Activated CD8-positive, alpha-beta memory T cell treated with anti-CD3 and anti-CD28 coated beads, Interleukin-2, amount 10 ng/mL, durations not matched to agents 7 days and 5 days (primary cell): ENCODE measurements around the gene SNCG. TPM values are rescaled to one million over a fixed set of nuclear protein-coding genes. Genes with fewer than 3 reads are reported as not detected.
"Not testable (repeated sequence)": the region's sequence is repeated elsewhere in the genome, so short reads cannot be mapped to it uniquely, and the experiment has no call there.

Source experiments
- ATAC-seq: fragments of 150-1000 bp; cut with Tn5 transposase; one replicate; pipeline ENCODE4 v1.10.0; 2021; ENCODE audit warnings: moderate library complexity
- CTCF ChIA-PET: fragments of 350-600 bp; sonication (Branson Sonifier 250); formaldehyde crosslinking; loops from one replicate; lab custom pipeline; 2021; ENCODE audit warnings: antibody characterized with exemption; lab: Charles Lee
- DNase-seq: peaks from one replicate; pipeline ENCODE4 v3.0.0-alpha.2; 2020
- H3K27ac Mint-ChIP-seq: one replicate; pipeline ENCODE4 v1.8.0; 2021; ENCODE audit warnings: mild to moderate bottlenecking, mixed read lengths
- H3K27me3 Mint-ChIP-seq: one replicate; pipeline ENCODE4 v1.8.0; 2021; ENCODE audit warnings: mixed read lengths
- H3K36me3 Mint-ChIP-seq: one replicate; pipeline ENCODE4 v1.8.0; 2021; ENCODE audit warnings: mild to moderate bottlenecking, mixed read lengths
- H3K4me1 Mint-ChIP-seq: one replicate; pipeline ENCODE4 v1.8.0; 2021; ENCODE audit warnings: mixed read lengths
- H3K4me3 Mint-ChIP-seq: one replicate; pipeline ENCODE4 v1.8.0; 2021; ENCODE audit warnings: mild to moderate bottlenecking, moderate library complexity, mixed read lengths
- H3K9me3 Mint-ChIP-seq: one replicate; pipeline ENCODE4 v1.8.0; 2022; ENCODE audit warnings: low read depth, mixed read lengths
- total RNA-seq, 2 experiments: library from RNA; stranded (reverse); gene quantifications; one replicate each; pipeline ENCODE4 v1.2.3, GENCODE V29; 2021

The SNCG gene
- total RNA-seq, 2 experiments from 2014 or later = not detected

DNA sequence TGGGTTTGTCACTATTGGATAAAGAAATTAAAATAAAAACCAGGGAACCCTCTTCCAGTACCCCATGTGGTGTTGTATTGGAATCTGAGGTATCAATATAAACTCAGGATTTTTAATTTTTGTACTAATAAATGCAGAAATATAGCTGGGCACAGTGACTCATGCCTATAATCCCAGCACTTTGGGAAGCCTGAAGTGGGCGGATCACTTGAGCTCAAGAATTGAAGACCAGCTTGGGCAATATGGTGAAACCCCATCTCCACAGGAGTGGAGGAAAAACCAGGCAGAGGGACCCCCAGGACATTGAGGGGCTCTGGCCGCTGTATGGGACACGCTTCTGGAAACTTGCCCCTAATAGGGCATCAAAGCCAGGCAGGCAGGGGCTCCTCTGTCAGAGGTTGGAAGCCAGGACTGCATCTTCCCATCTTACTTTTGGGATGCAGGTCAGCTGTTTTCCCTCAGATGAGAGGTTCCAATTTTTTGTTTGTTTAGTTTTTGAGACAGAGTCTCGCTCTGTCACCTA lies 21.0 kb downstream of the SNCG start:
- Mint-ChIP-seq H3K27ac (no peak overlapping the region), H3K36me3 (no peaks in the 10 kb centered on the region), H3K4me1 (no peaks in the 10 kb centered on the region), H3K9me3 (no peaks in the 10 kb centered on the region), H3K27me3 (peaks cover 25% of the 10 kb centered on the region), H3K4me3 (no peak overlapping the region)
- CTCF ChIA-PET = no interaction called here
- DNase-seq = no peak
- no peak for ATAC-seq

DNA sequence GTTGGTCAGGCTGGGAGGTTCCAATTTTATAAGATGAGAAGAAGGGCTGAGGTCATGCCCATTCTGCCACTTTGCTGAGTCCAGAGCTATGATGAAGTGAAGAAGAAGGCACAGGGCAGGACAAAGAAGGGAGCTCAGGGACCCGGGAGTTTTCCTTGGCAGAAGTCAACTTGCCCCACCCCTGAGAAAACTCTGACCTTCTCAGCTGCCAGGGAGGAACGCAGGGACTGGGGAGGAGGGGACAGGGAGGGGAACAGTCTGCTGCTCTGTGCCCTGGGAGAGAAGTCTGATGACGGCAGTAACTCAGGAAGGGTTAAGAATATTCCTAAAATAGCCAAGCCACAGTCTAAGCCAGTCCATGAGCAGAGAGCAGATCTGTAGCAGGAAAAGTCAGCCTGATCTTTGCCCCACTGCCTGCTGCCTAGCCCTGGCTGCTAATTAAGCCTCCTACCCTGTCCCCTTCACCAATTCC lies 21.6 kb downstream of the SNCG start:
- no peak for DNase-seq
- CTCF ChIA-PET = interaction anchor here (0.6 kb wide), 1 partner anchor 41 kb away, joined by 3 read pairs; no protein-coding TSS in a partner anchor
- Mint-ChIP-seq H3K4me3 (no peak overlapping the region), H3K27ac (no peak overlapping the region), H3K27me3 (peaks cover 25% of the 10 kb centered on the region), H3K9me3 (no peaks in the 10 kb centered on the region), H3K4me1 (no peaks in the 10 kb centered on the region), H3K36me3 (no peaks in the 10 kb centered on the region)
- ATAC-seq = no peak

DNA sequence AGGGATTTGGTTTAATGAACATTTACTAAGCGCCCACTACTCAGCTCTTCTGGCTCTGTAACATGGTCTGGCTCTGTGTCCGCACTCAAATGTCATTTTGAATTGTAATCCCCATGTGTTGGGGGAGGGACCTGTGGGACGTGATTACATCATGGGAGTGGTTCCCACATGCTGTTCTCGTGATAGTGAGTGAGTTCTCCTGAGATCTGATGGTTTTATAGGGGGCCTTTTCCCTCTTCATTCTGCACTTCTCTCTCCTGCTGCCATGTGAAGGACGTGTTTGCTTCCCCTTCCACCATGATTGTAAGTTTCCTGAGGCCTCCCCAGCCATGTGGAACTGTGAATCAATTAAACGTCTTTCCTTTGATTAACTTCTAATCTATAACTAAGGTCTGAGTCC lies 22.6 kb downstream of the SNCG start:
- DNase-seq, H3K36me3 Mint-ChIP-seq, H3K4me1 Mint-ChIP-seq, CTCF ChIA-PET, H3K4me3 Mint-ChIP-seq, ATAC-seq, H3K27ac Mint-ChIP-seq, H3K9me3 Mint-ChIP-seq: not testable (repeated sequence)
- H3K27me3 Mint-ChIP-seq = peaks cover 25% of the 10 kb centered on the region

DNA sequence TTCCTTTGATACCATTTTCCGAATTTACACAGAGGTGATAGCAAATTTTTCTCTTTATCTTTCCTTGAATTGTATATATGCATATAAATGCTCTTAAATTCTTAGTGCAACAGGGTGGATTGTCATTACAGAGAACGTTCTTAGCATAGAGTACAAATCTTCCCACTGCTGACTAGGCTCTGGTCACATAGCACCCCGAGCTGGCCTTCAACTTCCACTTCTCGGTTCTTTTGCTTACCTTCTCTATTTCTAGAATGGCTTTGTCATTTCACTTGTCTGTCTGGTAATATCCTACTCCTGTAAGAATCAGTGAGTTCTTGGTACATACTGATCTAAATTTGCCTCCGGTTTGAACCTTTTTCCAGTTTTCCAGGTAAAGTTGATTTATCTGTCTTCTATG lies 23.3 kb downstream of the SNCG start:
- Mint-ChIP-seq H3K27me3 (peaks cover 25% of the 10 kb centered on the region), H3K36me3 (no peaks in the 10 kb centered on the region), H3K27ac (no peak overlapping the region), H3K9me3 (no peaks in the 10 kb centered on the region), H3K4me3 (no peak overlapping the region), H3K4me1 (no peaks in the 10 kb centered on the region)
- CTCF ChIA-PET = no interaction called here
- ATAC-seq (no peak), DNase-seq (no peak)

DNA sequence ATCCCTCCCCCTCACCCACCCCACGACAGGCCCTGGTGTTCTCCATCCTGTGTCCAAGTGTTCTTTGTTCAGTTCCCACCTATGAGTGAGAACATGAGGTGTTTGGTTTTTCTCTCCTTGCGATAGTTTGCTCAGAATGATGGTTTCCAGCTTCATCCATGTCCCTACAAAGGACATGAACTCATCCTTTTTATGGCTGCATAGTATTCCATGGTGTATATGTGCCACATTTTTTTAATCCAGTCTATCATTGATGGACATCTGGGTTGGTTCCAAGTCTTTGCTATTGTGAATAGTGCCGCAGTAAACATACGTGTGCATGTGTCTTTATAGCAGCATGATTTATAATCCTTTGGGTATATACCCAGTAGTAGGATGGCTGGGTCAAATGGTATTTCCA lies 26.1 kb downstream of the SNCG start:
- H3K4me1 Mint-ChIP-seq, CTCF ChIA-PET, H3K4me3 Mint-ChIP-seq, ATAC-seq, H3K36me3 Mint-ChIP-seq, H3K27ac Mint-ChIP-seq, H3K9me3 Mint-ChIP-seq, DNase-seq: not testable (repeated sequence)
- peaks cover 39% of the 10 kb centered on the region for H3K27me3 Mint-ChIP-seq

DNA sequence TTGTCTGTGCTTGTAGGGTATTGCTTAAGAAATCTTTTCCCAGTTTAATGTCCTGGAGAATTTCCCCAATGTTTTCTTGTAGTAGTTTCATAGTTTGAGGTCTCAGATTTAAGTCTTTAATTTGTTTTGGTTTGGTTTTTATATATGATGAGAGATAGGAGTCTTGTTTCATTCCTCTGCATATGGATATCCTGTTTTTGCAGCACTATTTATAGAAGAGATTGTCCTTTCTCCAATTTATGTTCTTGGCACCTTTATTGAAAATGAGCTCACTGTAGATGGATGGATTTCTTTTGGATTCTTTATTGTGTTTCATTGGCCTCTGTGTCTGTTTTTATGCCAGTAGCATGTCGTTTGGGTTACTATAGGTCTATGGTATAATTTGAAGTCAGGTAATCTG lies 30.1 kb downstream of the SNCG start:
- DNase-seq (no peak), ATAC-seq (no peak)
- H3K4me3 Mint-ChIP-seq = no peak overlapping the region
- H3K27me3 Mint-ChIP-seq = peaks cover 30% of the 10 kb centered on the region
- no peak overlapping the region for H3K27ac Mint-ChIP-seq
- H3K9me3 Mint-ChIP-seq = no peaks in the 10 kb centered on the region
- CTCF ChIA-PET = interaction anchor here (1.1 kb wide), 1 partner anchor 50 kb away, joined by 7 read pairs; no protein-coding TSS in a partner anchor
- H3K4me1 Mint-ChIP-seq = no peaks in the 10 kb centered on the region
- no peaks in the 10 kb centered on the region for H3K36me3 Mint-ChIP-seq

DNA sequence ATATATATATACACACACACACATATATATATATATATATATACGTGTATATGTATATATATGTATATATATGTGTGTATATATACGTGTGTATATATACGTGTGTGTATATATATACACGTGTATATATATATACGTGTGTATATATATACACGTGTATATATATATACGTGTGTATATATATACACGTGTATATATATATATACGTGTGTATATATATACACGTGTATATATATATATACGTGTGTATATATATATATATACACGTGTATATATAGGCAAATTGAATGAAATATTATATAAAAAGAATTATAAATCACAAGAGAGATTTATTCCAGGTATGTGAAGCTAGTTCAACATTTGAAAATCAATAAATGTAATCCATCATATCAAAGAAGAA lies 33.0 kb downstream of the SNCG start:
- DNase-seq, CTCF ChIA-PET, H3K36me3 Mint-ChIP-seq, H3K9me3 Mint-ChIP-seq, H3K4me3 Mint-ChIP-seq, H3K4me1 Mint-ChIP-seq, H3K27ac Mint-ChIP-seq, ATAC-seq: not testable (repeated sequence)
- peaks cover 28% of the 10 kb centered on the region for H3K27me3 Mint-ChIP-seq

DNA sequence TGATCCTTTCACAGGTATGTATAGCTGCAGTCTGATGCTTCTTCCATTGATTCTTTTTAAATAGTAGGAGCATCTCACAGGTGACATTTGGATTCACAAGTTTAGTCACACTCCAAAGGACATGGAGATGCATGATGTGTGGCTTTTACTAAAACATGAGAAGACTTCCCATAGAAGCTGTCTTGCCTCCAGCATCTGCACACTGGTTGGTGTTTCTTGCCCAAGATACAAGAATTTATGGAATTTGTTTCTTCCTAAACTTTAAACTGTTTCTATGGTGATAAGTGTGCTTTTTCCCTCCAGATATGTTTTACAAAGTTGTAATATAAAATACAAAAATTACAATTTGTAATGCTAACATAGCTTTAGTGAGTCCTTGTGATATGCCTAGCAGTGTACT lies 34.1 kb downstream of the SNCG start:
- Mint-ChIP-seq H3K27ac (no peak overlapping the region), H3K4me3 (no peak overlapping the region), H3K36me3 (no peaks in the 10 kb centered on the region), H3K4me1 (no peaks in the 10 kb centered on the region), H3K9me3 (no peaks in the 10 kb centered on the region), H3K27me3 (peaks cover 28% of the 10 kb centered on the region)
- CTCF ChIA-PET = no interaction called here
- ATAC-seq = no peak
- DNase-seq = no peak

DNA sequence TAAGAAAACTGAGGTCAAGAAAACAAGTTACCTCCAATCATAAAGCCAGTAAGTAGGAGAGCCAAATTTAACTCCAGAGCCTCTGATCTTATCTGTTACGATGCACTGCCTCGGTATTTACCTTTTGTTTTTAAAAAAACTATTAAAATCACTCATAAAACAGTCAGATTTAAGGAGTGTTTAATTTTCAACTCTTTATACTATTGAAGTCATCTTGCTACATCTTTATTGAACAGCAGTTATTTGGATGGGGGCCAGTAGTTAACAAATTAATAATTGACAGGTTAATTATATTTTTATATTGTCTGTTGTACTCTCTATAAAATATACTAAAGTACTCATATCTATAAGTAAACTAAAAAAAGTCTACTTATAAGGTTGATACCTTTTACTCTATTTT lies 34.5 kb downstream of the SNCG start:
- no peak for ATAC-seq
- Mint-ChIP-seq H3K4me1 (no peaks in the 10 kb centered on the region), H3K27ac (no peak overlapping the region), H3K36me3 (no peaks in the 10 kb centered on the region), H3K9me3 (no peaks in the 10 kb centered on the region), H3K27me3 (peaks cover 29% of the 10 kb centered on the region), H3K4me3 (no peak overlapping the region)
- CTCF ChIA-PET = no interaction called here
- DNase-seq = no peak

DNA sequence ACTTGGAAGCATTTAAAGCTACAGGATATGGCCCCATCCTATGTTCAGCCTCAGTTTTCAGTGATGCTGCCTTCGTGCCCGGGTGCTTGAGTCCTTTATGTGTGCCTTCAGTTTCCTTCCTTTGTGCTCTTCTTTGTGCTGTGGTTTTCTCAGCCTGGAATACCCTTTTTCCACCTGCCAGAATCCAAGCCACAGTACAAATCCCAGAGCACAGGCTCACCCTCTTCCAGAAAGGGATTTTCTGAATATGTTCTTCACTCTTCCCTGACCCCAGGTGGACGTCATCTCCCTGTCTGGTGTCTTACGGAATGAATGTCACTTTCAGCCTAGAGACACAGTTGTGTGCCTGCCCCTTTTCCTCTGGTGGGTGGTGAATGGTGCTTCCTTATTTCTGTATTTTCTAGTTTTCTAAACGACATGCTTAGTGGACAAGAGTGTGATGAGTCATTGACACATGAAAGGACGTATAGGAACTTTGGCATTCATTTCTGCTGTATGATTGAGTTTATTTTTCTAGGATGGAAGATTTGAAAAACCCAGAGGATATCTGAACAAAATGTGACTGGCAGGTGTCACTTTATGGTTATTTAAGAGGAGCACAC lies 41.5 kb downstream of the SNCG start:
- H3K9me3 Mint-ChIP-seq, CTCF ChIA-PET: not testable (repeated sequence)

DNA sequence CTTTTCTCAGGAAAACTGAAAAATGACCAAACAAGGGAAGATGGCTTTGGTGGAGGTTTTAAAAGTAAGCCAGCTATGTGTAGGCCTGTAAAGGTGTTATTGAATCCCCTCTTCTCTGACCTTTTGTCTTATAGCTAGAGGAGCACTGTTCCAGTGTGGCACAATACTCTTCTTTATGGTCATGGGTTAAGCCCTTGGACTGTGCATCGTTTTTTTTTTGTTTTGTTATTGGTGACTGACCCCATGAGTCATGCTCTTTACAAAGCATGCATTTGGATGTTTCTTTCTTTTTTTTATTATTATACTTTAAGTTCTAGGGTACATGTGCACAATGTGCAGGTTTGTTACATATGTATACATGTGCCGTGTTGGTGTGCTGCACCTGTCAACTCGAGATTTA lies 42.1 kb downstream of the SNCG start:
- Mint-ChIP-seq H3K4me1 (peaks cover 5% of the 10 kb centered on the region), H3K9me3 (no peaks in the 10 kb centered on the region), H3K27ac (no peak overlapping the region), H3K27me3 (peaks cover 4% of the 10 kb centered on the region), H3K36me3 (no peaks in the 10 kb centered on the region), H3K4me3 (no peak overlapping the region)
- ATAC-seq (no peak), DNase-seq (no peak)
- CTCF ChIA-PET = no interaction called here

More for the DNA sequence above, 41.5 kb downstream of the SNCG start:
- ATAC-seq, H3K4me1 Mint-ChIP-seq, DNase-seq, H3K36me3 Mint-ChIP-seq, H3K4me3 Mint-ChIP-seq, H3K27me3 Mint-ChIP-seq, H3K27ac Mint-ChIP-seq: not testable (repeated sequence)

DNA sequence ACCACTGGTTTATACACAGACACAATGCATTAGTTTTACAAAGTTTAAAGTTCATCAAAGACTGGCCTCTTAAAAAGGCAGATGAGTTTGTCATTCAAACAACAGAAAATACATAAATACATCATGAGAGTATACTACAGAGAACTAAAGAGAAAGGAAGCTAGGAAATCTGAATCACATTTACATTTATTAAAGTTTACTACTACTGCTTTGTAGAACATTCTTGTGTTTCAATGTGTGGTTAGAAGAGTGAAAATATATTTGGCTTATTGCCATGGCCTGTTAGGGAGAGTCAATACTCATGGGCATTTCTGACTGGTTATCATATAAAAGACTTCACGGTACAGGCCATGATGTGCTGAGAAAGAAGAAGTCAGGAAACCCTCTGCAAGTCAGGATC lies 48.7 kb downstream of the SNCG start:
- DNase-seq, H3K27me3 Mint-ChIP-seq, CTCF ChIA-PET, H3K36me3 Mint-ChIP-seq, H3K4me1 Mint-ChIP-seq, H3K27ac Mint-ChIP-seq, H3K9me3 Mint-ChIP-seq, H3K4me3 Mint-ChIP-seq, ATAC-seq: not testable (repeated sequence)

DNA sequence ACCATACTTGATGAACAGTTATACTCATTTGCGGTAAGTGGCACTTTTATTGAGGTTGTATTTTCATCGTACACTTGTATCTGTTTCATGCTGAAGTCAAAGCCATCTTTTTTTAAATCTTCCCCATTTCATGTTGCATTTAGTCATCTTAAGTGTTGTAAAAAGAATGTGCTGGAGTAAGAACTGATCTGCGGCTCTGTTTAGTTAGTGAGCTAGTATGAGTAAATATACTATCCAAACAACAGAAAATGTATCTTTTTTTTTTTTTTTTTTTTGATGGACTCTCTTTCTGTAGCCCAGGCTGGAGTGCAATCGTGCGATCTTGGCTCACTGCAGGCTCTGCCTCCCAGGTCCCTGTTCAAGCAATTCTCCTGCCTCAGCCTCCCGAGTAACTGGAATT lies 49.3 kb downstream of the SNCG start:
- H3K27ac Mint-ChIP-seq, ATAC-seq, H3K27me3 Mint-ChIP-seq, DNase-seq, H3K4me3 Mint-ChIP-seq, H3K36me3 Mint-ChIP-seq, CTCF ChIA-PET, H3K4me1 Mint-ChIP-seq, H3K9me3 Mint-ChIP-seq: not testable (repeated sequence)

DNA sequence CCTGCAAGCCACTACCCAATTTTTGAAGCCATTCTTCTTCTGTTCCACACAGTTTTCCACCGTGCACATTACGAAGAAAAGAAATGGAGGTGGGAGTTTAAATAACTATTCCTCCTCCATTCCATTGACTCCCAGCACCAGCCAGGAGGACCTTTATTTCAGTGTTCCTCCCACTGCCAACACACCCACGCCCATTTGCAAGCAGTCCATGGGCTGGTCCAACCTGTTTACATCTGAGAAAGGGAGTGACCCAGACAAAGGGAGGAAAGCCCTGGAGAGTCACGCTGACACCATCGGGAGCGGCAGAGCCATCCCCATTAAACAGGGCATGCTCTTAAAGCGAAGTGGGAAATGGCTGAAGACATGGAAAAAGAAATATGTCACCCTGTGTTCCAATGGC lies 49.9 kb downstream of the SNCG start:
- H3K4me3 Mint-ChIP-seq, H3K27me3 Mint-ChIP-seq, H3K27ac Mint-ChIP-seq, H3K36me3 Mint-ChIP-seq, ATAC-seq, CTCF ChIA-PET, DNase-seq, H3K9me3 Mint-ChIP-seq, H3K4me1 Mint-ChIP-seq: not testable (repeated sequence)
